Measurements from ENCODE around the gene MED29. TPM values are rescaled to one million over a fixed set of nuclear protein-coding genes. Genes with fewer than 3 reads are reported as not detected.

Gene MED29
- total and polyA plus RNA-seq, 2 of the 13 experiments (the other 11 are each of a cell fraction or from before 2014, with no cell fraction given) = 14.0 to 19.7 TPM

DNA sequence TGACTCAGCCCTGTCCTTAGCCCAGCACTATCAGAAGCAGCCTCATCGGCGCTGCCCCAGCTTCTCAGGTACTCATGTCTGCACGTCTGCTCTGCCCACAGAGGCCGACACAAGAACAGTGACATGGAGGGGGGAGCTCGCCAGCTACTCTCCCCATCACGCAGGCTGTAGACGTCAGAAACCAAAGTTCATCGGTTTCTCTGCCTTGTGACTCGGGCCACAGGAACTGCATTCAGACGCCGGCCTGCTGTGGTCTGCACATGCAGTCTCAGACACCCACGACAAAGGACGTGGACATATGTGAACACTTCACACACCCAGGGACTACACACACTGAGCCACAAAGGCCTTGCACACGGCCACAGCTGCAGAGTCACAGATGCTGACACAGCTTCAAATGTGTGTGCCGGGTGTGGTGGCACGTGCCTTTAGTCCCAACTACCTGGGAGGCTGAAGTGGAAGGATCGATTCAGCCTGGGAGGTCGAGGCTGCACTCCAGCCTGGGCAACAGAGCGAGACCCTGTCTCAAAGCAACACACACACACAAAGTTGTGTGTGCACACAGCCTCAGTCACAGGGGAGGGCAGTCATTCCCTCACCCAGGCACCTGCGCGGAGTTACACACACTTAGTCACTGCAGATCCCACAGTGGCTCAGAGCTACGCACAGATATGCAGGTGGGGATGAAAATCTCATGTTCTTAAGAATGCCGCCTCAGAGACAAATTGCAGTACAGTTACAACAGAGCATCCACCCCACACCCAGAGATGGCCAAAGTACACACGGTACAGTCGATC is 10.6 kb downstream of the MED29 start (continued):
- TF ChIP-seq RAD51 (IDR thresholded peaks at IDR 0.05; ENCODE audit: borderline replicate concordance) = no peak
- TF ChIP-seq, protein P1, sequence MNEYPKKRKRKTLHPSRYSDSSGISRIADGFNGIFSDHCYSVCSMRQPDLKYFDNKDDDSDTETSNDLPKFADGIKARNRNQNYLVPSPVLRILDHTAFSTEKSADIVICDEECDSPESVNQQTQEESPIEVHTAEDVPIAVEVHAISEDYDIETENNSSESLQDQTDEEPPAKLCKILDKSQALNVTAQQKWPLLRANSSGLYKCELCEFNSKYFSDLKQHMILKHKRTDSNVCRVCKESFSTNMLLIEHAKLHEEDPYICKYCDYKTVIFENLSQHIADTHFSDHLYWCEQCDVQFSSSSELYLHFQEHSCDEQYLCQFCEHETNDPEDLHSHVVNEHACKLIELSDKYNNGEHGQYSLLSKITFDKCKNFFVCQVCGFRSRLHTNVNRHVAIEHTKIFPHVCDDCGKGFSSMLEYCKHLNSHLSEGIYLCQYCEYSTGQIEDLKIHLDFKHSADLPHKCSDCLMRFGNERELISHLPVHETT (CRISPR knock-in tag; conservative IDR thresholded peaks at IDR 0.05) = peak; percentile 79
- TF ChIP-seq, protein P2, sequence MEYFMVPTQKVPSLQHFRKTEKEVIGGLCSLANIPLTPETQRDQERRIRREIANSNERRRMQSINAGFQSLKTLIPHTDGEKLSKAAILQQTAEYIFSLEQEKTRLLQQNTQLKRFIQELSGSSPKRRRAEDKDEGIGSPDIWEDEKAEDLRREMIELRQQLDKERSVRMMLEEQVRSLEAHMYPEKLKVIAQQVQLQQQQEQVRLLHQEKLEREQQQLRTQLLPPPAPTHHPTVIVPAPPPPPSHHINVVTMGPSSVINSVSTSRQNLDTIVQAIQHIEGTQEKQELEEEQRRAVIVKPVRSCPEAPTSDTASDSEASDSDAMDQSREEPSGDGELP (IDR thresholded peaks at IDR 0.05; ENCODE audit: borderline replicate concordance, low read depth) = peak; percentile 43; the same call in 1 of the 2 replicates
- TF ChIP-seq, protein P3, sequence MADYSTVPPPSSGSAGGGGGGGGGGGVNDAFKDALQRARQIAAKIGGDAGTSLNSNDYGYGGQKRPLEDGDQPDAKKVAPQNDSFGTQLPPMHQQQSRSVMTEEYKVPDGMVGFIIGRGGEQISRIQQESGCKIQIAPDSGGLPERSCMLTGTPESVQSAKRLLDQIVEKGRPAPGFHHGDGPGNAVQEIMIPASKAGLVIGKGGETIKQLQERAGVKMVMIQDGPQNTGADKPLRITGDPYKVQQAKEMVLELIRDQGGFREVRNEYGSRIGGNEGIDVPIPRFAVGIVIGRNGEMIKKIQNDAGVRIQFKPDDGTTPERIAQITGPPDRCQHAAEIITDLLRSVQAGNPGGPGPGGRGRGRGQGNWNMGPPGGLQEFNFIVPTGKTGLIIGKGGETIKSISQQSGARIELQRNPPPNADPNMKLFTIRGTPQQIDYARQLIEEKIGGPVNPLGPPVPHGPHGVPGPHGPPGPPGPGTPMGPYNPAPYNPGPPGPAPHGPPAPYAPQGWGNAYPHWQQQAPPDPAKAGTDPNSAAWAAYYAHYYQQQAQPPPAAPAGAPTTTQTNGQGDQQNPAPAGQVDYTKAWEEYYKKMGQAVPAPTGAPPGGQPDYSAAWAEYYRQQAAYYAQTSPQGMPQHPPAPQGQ (CRISPR knock-in tag; IDR thresholded peaks at IDR 0.05; ENCODE audit: borderline replicate concordance) = no peak
- peak; percentile 87 for TF ChIP-seq MYC (CRISPR knock-in tag; IDR thresholded peaks at IDR 0.05; ENCODE audit: borderline replicate concordance)
- no peak for TF ChIP-seq FLYWCH1 (CRISPR knock-in tag; IDR thresholded peaks at IDR 0.05)
- peak; percentile 63; the same call in 1 of the 2 replicates for TF ChIP-seq ZNF83 (CRISPR knock-in tag; IDR thresholded peaks at IDR 0.05; ENCODE audit: borderline replicate concordance)
- TF ChIP-seq NR2C2 (CRISPR knock-in tag; IDR thresholded peaks at IDR 0.05; ENCODE audit: borderline replicate concordance) = peak; percentile 22; the same call in 1 of the 2 replicates
- no peak for TF ChIP-seq ZNF713 (CRISPR knock-in tag; IDR thresholded peaks at IDR 0.05)
- TF ChIP-seq ZNF180 (CRISPR knock-in tag; IDR thresholded peaks at IDR 0.05; ENCODE audit: borderline replicate concordance, low read depth) = no peak
- no peak for TF ChIP-seq BRCA1 (CRISPR knock-in tag; IDR thresholded peaks at IDR 0.05)
- TF ChIP-seq PAX8 (CRISPR knock-in tag; IDR thresholded peaks at IDR 0.05; ENCODE audit: borderline replicate concordance) = no peak
- TF ChIP-seq ZNF205 (CRISPR knock-in tag; IDR thresholded peaks at IDR 0.05) = peak; percentile 85
- TF ChIP-seq, protein P4, sequence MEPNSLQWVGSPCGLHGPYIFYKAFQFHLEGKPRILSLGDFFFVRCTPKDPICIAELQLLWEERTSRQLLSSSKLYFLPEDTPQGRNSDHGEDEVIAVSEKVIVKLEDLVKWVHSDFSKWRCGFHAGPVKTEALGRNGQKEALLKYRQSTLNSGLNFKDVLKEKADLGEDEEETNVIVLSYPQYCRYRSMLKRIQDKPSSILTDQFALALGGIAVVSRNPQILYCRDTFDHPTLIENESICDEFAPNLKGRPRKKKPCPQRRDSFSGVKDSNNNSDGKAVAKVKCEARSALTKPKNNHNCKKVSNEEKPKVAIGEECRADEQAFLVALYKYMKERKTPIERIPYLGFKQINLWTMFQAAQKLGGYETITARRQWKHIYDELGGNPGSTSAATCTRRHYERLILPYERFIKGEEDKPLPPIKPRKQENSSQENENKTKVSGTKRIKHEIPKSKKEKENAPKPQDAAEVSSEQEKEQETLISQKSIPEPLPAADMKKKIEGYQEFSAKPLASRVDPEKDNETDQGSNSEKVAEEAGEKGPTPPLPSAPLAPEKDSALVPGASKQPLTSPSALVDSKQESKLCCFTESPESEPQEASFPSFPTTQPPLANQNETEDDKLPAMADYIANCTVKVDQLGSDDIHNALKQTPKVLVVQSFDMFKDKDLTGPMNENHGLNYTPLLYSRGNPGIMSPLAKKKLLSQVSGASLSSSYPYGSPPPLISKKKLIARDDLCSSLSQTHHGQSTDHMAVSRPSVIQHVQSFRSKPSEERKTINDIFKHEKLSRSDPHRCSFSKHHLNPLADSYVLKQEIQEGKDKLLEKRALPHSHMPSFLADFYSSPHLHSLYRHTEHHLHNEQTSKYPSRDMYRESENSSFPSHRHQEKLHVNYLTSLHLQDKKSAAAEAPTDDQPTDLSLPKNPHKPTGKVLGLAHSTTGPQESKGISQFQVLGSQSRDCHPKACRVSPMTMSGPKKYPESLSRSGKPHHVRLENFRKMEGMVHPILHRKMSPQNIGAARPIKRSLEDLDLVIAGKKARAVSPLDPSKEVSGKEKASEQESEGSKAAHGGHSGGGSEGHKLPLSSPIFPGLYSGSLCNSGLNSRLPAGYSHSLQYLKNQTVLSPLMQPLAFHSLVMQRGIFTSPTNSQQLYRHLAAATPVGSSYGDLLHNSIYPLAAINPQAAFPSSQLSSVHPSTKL (CRISPR knock-in tag; IDR thresholded peaks at IDR 0.05) = peak; percentile 72
- 0 out of 2 replicates have a peak, but pooled peaks have one; percentile 45 for TF ChIP-seq SMAD3 (CRISPR knock-in tag; IDR thresholded peaks at IDR 0.05)
- TF ChIP-seq, protein P5, sequence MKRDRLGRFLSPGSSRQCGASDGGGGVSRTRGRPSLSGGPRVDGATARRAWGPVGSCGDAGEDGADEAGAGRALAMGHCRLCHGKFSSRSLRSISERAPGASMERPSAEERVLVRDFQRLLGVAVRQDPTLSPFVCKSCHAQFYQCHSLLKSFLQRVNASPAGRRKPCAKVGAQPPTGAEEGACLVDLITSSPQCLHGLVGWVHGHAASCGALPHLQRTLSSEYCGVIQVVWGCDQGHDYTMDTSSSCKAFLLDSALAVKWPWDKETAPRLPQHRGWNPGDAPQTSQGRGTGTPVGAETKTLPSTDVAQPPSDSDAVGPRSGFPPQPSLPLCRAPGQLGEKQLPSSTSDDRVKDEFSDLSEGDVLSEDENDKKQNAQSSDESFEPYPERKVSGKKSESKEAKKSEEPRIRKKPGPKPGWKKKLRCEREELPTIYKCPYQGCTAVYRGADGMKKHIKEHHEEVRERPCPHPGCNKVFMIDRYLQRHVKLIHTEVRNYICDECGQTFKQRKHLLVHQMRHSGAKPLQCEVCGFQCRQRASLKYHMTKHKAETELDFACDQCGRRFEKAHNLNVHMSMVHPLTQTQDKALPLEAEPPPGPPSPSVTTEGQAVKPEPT (CRISPR knock-in tag; IDR thresholded peaks at IDR 0.05; ENCODE audit: low read depth) = peak; percentile 63; the same call in 1 of the 2 replicates
- no peak for TF ChIP-seq HNRNPUL1 (IDR thresholded peaks at IDR 0.05; ENCODE audit: low read depth, low read length)

All from HepG2 (cell line).